Measurements from ENCODE around the gene CEP120.

GRCh38 chr5:123429221-123429954 lies 6.2 kb upstream of the CEP120 start:
- TF ChIP-seq POLR2AphosphoS5 (IDR thresholded peaks at IDR 0.05; ENCODE audit: low read depth) (no peak), EZH2 (IDR thresholded peaks at IDR 0.05; ENCODE audit: low read depth, unreplicated experiment) (no peak), REST (IDR thresholded peaks at IDR 0.05; ENCODE audit: unreplicated experiment) (no peak), CREB1 (CRISPR knock-in tag; IDR thresholded peaks at IDR 0.05; ENCODE audit: low read depth) (no peak), EZH2phosphoT487 (IDR thresholded peaks at IDR 0.05; ENCODE audit: unreplicated experiment) (no peak)
- TF ChIP-seq, protein P1, sequence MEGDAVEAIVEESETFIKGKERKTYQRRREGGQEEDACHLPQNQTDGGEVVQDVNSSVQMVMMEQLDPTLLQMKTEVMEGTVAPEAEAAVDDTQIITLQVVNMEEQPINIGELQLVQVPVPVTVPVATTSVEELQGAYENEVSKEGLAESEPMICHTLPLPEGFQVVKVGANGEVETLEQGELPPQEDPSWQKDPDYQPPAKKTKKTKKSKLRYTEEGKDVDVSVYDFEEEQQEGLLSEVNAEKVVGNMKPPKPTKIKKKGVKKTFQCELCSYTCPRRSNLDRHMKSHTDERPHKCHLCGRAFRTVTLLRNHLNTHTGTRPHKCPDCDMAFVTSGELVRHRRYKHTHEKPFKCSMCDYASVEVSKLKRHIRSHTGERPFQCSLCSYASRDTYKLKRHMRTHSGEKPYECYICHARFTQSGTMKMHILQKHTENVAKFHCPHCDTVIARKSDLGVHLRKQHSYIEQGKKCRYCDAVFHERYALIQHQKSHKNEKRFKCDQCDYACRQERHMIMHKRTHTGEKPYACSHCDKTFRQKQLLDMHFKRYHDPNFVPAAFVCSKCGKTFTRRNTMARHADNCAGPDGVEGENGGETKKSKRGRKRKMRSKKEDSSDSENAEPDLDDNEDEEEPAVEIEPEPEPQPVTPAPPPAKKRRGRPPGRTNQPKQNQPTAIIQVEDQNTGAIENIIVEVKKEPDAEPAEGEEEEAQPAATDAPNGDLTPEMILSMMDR (conservative IDR thresholded peaks at IDR 0.05; ENCODE audit: low read depth in 2 of 2) = no peak
- TF ChIP-seq, protein P2, sequence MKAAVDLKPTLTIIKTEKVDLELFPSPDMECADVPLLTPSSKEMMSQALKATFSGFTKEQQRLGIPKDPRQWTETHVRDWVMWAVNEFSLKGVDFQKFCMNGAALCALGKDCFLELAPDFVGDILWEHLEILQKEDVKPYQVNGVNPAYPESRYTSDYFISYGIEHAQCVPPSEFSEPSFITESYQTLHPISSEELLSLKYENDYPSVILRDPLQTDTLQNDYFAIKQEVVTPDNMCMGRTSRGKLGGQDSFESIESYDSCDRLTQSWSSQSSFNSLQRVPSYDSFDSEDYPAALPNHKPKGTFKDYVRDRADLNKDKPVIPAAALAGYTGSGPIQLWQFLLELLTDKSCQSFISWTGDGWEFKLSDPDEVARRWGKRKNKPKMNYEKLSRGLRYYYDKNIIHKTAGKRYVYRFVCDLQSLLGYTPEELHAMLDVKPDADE (IDR thresholded peaks at IDR 0.05) = no peak

Measured in GM23338 (cell line).